Measurements from ENCODE around the gene ENOX2. TPM values are rescaled to one million over a fixed set of nuclear protein-coding genes. Genes with fewer than 3 reads are reported as not detected.

Gene ENOX2
- total RNA-seq, 2 experiments from 2014 or later: 10.9 to 14.2 TPM

- Mint-ChIP-seq H3K27me3 (ENCODE audit: low read depth) (no peaks in the 10 kb centered on the region), H3K27ac (no peak overlapping the region), H3K4me1 (ENCODE audit: low read depth) (peaks cover 5% of the 10 kb centered on the region), H3K9me3 (ENCODE audit: insufficient read depth) (no peaks in the 10 kb centered on the region), H3K36me3 (ENCODE audit: low read depth) (no peaks in the 10 kb centered on the region), H3K4me3 (no peak overlapping the region)
- ChIA-PET CTCF (no interaction called here), POLR2A (no interaction called here)
- ATAC-seq (no peak), DNase-seq (no peak)
Measured at GRCh38 chrX:130771648-130772047, 131.4 kb downstream of the ENOX2 start.

- no peaks in the 10 kb centered on the region for H3K27me3 Mint-ChIP-seq (ENCODE audit: low read depth)
- H3K27ac Mint-ChIP-seq: no peak overlapping the region
- peaks cover 5% of the 10 kb centered on the region for H3K4me1 Mint-ChIP-seq (ENCODE audit: low read depth)
- no peaks in the 10 kb centered on the region for H3K36me3 Mint-ChIP-seq (ENCODE audit: low read depth)
- no peaks in the 10 kb centered on the region for H3K9me3 Mint-ChIP-seq (ENCODE audit: insufficient read depth)
- ATAC-seq (no peak), DNase-seq (no peak)
- H3K4me3 Mint-ChIP-seq: no peak overlapping the region
- ChIA-PET POLR2A (no interaction called here), CTCF (no interaction called here)
Measured at GRCh38 chrX:130771230-130771629, 131.8 kb downstream of the ENOX2 start.

DNA sequence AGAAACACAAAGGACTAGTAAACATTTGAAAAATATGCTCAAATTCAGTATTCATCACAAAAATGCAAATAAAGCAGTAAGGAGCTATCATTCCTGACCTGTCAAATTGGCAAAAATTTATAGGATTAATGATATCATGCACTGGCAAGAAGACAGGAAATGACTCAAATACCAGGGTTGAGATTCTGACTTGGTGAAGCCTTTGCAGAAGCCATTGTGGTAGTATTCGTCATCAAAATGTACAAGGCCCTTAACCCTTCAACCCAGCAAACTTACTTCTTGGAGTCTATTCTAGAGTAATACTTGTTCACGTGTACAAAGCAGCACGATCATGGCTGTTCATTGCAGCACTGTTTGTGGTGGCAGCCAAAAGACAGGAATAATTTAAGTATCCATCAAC lies 132.4 kb downstream of the ENOX2 start:
- no peak for ATAC-seq
- H3K27me3 Mint-ChIP-seq (ENCODE audit: low read depth): no peaks in the 10 kb centered on the region
- H3K9me3 Mint-ChIP-seq (ENCODE audit: insufficient read depth): no peaks in the 10 kb centered on the region
- H3K4me1 Mint-ChIP-seq (ENCODE audit: low read depth): peaks cover 5% of the 10 kb centered on the region
- DNase-seq: no peak
- no peaks in the 10 kb centered on the region for H3K36me3 Mint-ChIP-seq (ENCODE audit: low read depth)
- ChIA-PET CTCF (no interaction called here), POLR2A (interaction anchor here (0.5 kb wide), 1 partner anchor 188 kb away, joined by 3 read pairs; no protein-coding TSS in a partner anchor)
- no peak overlapping the region for H3K27ac Mint-ChIP-seq
- H3K4me3 Mint-ChIP-seq: no peak overlapping the region

DNA sequence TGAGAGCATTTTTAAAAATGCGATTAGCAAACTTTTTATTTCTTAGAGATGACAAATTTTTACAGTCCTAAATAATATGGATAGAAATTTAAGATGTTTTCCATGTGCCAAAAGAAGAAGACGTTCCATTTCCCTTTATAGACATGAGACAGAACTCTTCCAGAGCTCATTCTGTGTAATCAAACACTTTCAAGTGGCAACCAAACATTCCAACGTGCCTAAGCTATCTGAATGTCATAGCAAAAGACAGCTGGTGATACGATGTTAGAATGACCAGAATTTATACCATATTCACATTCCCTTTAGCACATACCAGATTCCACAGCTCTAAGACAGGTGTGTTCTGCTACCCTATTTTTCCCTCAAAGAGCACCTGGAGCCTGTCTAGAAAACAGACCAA lies 133.2 kb downstream of the ENOX2 start:
- H3K9me3 Mint-ChIP-seq (ENCODE audit: insufficient read depth): no peaks in the 10 kb centered on the region
- no peaks in the 10 kb centered on the region for H3K27me3 Mint-ChIP-seq (ENCODE audit: low read depth)
- no peak overlapping the region for H3K27ac Mint-ChIP-seq
- no peaks in the 10 kb centered on the region for H3K36me3 Mint-ChIP-seq (ENCODE audit: low read depth)
- CTCF ChIA-PET: no interaction called here
- H3K4me1 Mint-ChIP-seq (ENCODE audit: low read depth): peaks cover 5% of the 10 kb centered on the region
- DNase-seq (no peak), ATAC-seq (no peak)
- H3K4me3 Mint-ChIP-seq: no peak overlapping the region
- POLR2A ChIA-PET: no interaction called here

GRCh38 chrX:130758072-130758471 lies 144.9 kb downstream of the ENOX2 start:
- CTCF ChIA-PET: no interaction called here
- DNase-seq (no peak), ATAC-seq (no peak)
- Mint-ChIP-seq H3K4me1 (ENCODE audit: low read depth) (no peaks in the 10 kb centered on the region), H3K27me3 (ENCODE audit: low read depth) (no peaks in the 10 kb centered on the region), H3K27ac (no peak overlapping the region), H3K4me3 (no peak overlapping the region), H3K9me3 (ENCODE audit: insufficient read depth) (no peaks in the 10 kb centered on the region), H3K36me3 (ENCODE audit: low read depth) (no peaks in the 10 kb centered on the region)
- POLR2A ChIA-PET: no interaction called here

- Mint-ChIP-seq H3K4me3 (no peak overlapping the region), H3K27me3 (ENCODE audit: low read depth) (no peaks in the 10 kb centered on the region), H3K9me3 (ENCODE audit: insufficient read depth) (no peaks in the 10 kb centered on the region), H3K27ac (no peak overlapping the region), H3K36me3 (ENCODE audit: low read depth) (no peaks in the 10 kb centered on the region), H3K4me1 (ENCODE audit: low read depth) (no peaks in the 10 kb centered on the region)
- DNase-seq (no peak), ATAC-seq (no peak)
- CTCF ChIA-PET: no interaction called here
- POLR2A ChIA-PET: no interaction called here
Measured at GRCh38 chrX:130756233-130756632, 146.8 kb downstream of the ENOX2 start.

DNA sequence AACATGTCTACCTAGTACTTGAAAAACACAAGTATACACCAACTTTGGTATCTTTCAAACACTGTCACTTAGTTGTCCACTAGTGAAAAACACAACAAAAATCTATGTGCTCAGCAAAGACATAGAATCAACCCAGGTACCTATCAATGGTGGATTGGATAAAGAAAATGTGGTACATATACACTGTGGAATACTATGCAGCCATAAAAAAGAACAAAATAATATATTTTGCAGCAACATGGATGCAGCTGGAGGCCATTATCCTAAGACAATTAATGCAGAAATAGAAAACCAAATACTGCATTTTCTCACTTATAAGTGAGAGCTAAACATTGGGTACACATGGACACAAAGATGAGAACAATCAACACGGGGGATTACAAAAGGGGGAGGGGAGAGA lies 148.7 kb downstream of the ENOX2 start:
- no peaks in the 10 kb centered on the region for H3K27me3 Mint-ChIP-seq (ENCODE audit: low read depth)
- no peak overlapping the region for H3K4me3 Mint-ChIP-seq
- ChIA-PET POLR2A (no interaction called here), CTCF (no interaction called here)
- DNase-seq (no peak), ATAC-seq (no peak)
- no peaks in the 10 kb centered on the region for H3K4me1 Mint-ChIP-seq (ENCODE audit: low read depth)
- no peak overlapping the region for H3K27ac Mint-ChIP-seq
- H3K9me3 Mint-ChIP-seq (ENCODE audit: insufficient read depth): no peaks in the 10 kb centered on the region
- H3K36me3 Mint-ChIP-seq (ENCODE audit: low read depth): no peaks in the 10 kb centered on the region

GRCh38 chrX:130746709-130747342 lies 156.2 kb downstream of the ENOX2 start:
- Mint-ChIP-seq H3K4me3 (no peak overlapping the region), H3K27me3 (ENCODE audit: low read depth) (no peaks in the 10 kb centered on the region), H3K27ac (no peak overlapping the region), H3K9me3 (ENCODE audit: insufficient read depth) (no peaks in the 10 kb centered on the region), H3K4me1 (ENCODE audit: low read depth) (no peaks in the 10 kb centered on the region), H3K36me3 (ENCODE audit: low read depth) (no peaks in the 10 kb centered on the region)
- ChIA-PET POLR2A (no interaction called here), CTCF (no interaction called here)
- DNase-seq (no peak), ATAC-seq (no peak)

- ChIA-PET POLR2A (no interaction called here), CTCF (interaction anchor here (1.2 kb wide), 1 partner anchor 9 kb away, joined by 3 read pairs; no protein-coding TSS in a partner anchor)
- Mint-ChIP-seq H3K9me3 (ENCODE audit: insufficient read depth) (no peaks in the 10 kb centered on the region), H3K4me1 (ENCODE audit: low read depth) (no peaks in the 10 kb centered on the region), H3K27ac (no peak overlapping the region), H3K36me3 (ENCODE audit: low read depth) (no peaks in the 10 kb centered on the region), H3K27me3 (ENCODE audit: low read depth) (no peaks in the 10 kb centered on the region), H3K4me3 (no peak overlapping the region)
- no peak for ATAC-seq
- DNase-seq: no peak
Measured at GRCh38 chrX:130746077-130746476, 156.9 kb downstream of the ENOX2 start.

DNA sequence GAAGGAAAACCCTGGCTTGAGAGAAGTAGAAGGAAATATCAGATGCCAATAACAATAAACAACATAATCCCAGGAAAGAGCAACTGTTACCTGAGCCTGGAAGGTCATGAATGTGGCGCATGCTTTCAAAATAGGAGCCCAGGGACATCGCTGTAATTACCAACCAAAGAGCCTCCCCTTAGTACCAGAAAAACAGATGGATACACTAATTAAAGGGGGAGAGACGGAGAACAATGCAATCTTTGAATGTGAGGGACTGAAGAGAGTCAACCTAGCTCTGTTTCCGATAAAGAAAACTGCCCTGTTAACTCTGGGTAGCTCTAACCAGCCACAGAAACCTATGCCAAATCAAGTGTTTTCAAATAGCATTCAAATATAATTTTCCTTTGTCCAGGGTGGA lies 161.4 kb downstream of the ENOX2 start:
- CTCF ChIA-PET: no interaction called here
- Mint-ChIP-seq H3K9me3 (ENCODE audit: insufficient read depth) (no peaks in the 10 kb centered on the region), H3K4me1 (ENCODE audit: low read depth) (no peaks in the 10 kb centered on the region), H3K4me3 (no peak overlapping the region), H3K27me3 (ENCODE audit: low read depth) (no peaks in the 10 kb centered on the region), H3K36me3 (ENCODE audit: low read depth) (no peaks in the 10 kb centered on the region), H3K27ac (no peak overlapping the region)
- POLR2A ChIA-PET: no interaction called here
- DNase-seq (no peak), ATAC-seq (no peak)

- H3K27ac Mint-ChIP-seq: no peak overlapping the region
- no peaks in the 10 kb centered on the region for H3K27me3 Mint-ChIP-seq (ENCODE audit: low read depth)
- CTCF ChIA-PET: no interaction called here
- no peak overlapping the region for H3K4me3 Mint-ChIP-seq
- H3K36me3 Mint-ChIP-seq (ENCODE audit: low read depth): no peaks in the 10 kb centered on the region
- no peaks in the 10 kb centered on the region for H3K9me3 Mint-ChIP-seq (ENCODE audit: insufficient read depth)
- no peak for ATAC-seq
- DNase-seq: no peak
- POLR2A ChIA-PET: no interaction called here
- no peaks in the 10 kb centered on the region for H3K4me1 Mint-ChIP-seq (ENCODE audit: low read depth)
Measured at GRCh38 chrX:130741151-130741550, 161.9 kb downstream of the ENOX2 start.

GRCh38 chrX:130738638-130739195 lies 164.3 kb downstream of the ENOX2 start:
- no peaks in the 10 kb centered on the region for H3K36me3 Mint-ChIP-seq (ENCODE audit: low read depth)
- H3K27me3 Mint-ChIP-seq (ENCODE audit: low read depth): no peaks in the 10 kb centered on the region
- ChIA-PET CTCF (no interaction called here), POLR2A (no interaction called here)
- ATAC-seq (no peak), DNase-seq (no peak)
- H3K9me3 Mint-ChIP-seq (ENCODE audit: insufficient read depth): no peaks in the 10 kb centered on the region
- H3K4me3 Mint-ChIP-seq: no peak overlapping the region
- H3K27ac Mint-ChIP-seq: no peak overlapping the region
- no peaks in the 10 kb centered on the region for H3K4me1 Mint-ChIP-seq (ENCODE audit: low read depth)

DNA sequence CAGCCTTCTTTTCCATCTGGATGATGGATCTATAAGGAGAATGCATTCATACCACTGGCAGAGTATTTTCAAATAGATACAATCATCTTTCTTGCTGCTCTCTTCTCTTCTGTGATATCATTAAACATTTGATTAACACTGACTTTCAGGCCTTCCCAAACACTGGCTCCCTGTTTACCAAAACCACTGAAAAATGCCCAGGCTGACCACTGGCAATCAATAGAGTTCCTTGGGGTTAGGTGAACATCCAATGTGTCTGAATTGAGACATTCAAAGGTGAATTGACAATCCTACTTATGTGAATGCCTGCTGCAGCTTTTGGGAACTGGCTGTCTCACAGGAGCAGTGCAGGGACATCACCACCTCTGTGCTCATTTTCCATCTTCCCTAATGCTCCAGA lies 168.3 kb downstream of the ENOX2 start:
- DNase-seq: no peak

More for the DNA sequence above, 168.3 kb downstream of the ENOX2 start:
- Mint-ChIP-seq H3K27ac (no peak overlapping the region), H3K4me1 (ENCODE audit: low read depth) (no peaks in the 10 kb centered on the region), H3K4me3 (no peak overlapping the region), H3K36me3 (ENCODE audit: low read depth) (no peaks in the 10 kb centered on the region), H3K27me3 (ENCODE audit: low read depth) (no peaks in the 10 kb centered on the region), H3K9me3 (ENCODE audit: insufficient read depth) (no peaks in the 10 kb centered on the region)
- POLR2A ChIA-PET: no interaction called here
- no peak for ATAC-seq
- CTCF ChIA-PET: no interaction called here

Measured in activated CD8-positive, alpha-beta T cell treated with anti-CD3 and anti-CD28 coated beads, Interleukin-2, amount 10 ng/mL, durations not matched to agents 7 days and 5 days (primary cell).